Measurements from ENCODE around the gene HLA-DRB1.

DNA sequence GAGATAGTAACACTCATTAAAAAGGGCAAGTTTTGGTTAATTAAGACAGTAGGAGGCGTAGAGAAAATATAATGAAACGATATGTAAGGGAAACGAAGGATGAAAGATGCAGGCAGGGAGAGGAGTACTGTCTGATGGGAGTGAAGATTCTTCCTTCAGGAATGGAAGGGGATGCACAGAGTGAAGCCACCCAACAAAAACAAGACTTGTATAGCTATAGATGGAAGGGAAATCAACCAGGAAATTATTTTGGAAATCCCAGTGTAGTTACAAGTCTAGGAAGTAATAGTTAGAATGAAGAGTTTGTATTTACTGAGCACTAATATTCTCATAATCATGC, 19.7 kb upstream of the HLA-DRB1 start:
- TF ChIP-seq, protein P1, sequence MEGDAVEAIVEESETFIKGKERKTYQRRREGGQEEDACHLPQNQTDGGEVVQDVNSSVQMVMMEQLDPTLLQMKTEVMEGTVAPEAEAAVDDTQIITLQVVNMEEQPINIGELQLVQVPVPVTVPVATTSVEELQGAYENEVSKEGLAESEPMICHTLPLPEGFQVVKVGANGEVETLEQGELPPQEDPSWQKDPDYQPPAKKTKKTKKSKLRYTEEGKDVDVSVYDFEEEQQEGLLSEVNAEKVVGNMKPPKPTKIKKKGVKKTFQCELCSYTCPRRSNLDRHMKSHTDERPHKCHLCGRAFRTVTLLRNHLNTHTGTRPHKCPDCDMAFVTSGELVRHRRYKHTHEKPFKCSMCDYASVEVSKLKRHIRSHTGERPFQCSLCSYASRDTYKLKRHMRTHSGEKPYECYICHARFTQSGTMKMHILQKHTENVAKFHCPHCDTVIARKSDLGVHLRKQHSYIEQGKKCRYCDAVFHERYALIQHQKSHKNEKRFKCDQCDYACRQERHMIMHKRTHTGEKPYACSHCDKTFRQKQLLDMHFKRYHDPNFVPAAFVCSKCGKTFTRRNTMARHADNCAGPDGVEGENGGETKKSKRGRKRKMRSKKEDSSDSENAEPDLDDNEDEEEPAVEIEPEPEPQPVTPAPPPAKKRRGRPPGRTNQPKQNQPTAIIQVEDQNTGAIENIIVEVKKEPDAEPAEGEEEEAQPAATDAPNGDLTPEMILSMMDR (conservative IDR thresholded peaks at IDR 0.05; ENCODE audit: low read depth in 2 of 2), result no peak
- TF ChIP-seq ZNF114 (CRISPR knock-in tag; IDR thresholded peaks at IDR 0.05), result no peak
- no peak for TF ChIP-seq ZNF331 (CRISPR knock-in tag; IDR thresholded peaks at IDR 0.05; ENCODE audit: low read depth)
- TF ChIP-seq, protein P2, sequence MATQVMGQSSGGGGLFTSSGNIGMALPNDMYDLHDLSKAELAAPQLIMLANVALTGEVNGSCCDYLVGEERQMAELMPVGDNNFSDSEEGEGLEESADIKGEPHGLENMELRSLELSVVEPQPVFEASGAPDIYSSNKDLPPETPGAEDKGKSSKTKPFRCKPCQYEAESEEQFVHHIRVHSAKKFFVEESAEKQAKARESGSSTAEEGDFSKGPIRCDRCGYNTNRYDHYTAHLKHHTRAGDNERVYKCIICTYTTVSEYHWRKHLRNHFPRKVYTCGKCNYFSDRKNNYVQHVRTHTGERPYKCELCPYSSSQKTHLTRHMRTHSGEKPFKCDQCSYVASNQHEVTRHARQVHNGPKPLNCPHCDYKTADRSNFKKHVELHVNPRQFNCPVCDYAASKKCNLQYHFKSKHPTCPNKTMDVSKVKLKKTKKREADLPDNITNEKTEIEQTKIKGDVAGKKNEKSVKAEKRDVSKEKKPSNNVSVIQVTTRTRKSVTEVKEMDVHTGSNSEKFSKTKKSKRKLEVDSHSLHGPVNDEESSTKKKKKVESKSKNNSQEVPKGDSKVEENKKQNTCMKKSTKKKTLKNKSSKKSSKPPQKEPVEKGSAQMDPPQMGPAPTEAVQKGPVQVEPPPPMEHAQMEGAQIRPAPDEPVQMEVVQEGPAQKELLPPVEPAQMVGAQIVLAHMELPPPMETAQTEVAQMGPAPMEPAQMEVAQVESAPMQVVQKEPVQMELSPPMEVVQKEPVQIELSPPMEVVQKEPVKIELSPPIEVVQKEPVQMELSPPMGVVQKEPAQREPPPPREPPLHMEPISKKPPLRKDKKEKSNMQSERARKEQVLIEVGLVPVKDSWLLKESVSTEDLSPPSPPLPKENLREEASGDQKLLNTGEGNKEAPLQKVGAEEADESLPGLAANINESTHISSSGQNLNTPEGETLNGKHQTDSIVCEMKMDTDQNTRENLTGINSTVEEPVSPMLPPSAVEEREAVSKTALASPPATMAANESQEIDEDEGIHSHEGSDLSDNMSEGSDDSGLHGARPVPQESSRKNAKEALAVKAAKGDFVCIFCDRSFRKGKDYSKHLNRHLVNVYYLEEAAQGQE (IDR thresholded peaks at IDR 0.05; ENCODE audit: unreplicated experiment), result no peak
- no peak for TF ChIP-seq POLR2AphosphoS5 (IDR thresholded peaks at IDR 0.05; ENCODE audit: low read depth)
- TF ChIP-seq, protein P3, sequence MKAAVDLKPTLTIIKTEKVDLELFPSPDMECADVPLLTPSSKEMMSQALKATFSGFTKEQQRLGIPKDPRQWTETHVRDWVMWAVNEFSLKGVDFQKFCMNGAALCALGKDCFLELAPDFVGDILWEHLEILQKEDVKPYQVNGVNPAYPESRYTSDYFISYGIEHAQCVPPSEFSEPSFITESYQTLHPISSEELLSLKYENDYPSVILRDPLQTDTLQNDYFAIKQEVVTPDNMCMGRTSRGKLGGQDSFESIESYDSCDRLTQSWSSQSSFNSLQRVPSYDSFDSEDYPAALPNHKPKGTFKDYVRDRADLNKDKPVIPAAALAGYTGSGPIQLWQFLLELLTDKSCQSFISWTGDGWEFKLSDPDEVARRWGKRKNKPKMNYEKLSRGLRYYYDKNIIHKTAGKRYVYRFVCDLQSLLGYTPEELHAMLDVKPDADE (IDR thresholded peaks at IDR 0.05), result no peak
- TF ChIP-seq JUNB (IDR thresholded peaks at IDR 0.05; ENCODE audit: unreplicated experiment), result no peak
- TF ChIP-seq CREB1 (CRISPR knock-in tag; IDR thresholded peaks at IDR 0.05; ENCODE audit: low read depth), result no peak
- TF ChIP-seq EZH2 (IDR thresholded peaks at IDR 0.05; ENCODE audit: low read depth, unreplicated experiment), result no peak

Measured in GM23338 (cell line).